Measurements from ENCODE around the gene PTGFRN.

DNA sequence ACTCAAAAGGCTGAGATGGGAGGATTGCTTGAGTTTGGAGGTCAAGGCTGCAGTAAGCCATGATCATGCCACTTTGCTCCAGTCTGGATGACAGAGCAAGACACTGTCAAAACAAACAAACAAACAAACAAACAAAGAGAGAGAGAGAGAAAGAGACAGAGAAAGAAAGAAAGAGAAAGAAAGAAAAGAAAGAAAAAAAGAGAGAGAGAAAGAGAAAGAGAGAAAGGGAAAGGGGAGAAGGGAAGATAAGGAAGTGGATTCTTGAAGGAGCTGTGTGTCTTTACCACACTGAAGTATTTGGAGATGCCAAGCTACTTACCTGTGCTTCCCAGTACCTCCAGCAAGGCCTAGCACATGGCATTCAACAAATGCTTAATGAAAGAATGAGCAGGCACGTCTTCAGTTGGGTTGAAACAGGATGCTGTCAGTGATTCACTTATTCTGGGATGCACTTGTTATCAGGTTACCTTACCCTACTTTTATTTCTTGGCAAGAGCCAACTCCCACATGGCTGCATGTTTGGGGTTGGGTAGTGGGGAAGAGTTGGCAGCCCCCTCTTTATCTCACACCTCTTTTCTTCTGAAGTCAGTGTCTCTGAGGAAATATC is 120.7 kb downstream of the PTGFRN start:
- TF ChIP-seq FOXA1 (IDR thresholded peaks at IDR 0.05): no peak
- no peak for TF ChIP-seq FOXM1 (IDR thresholded peaks at IDR 0.05; ENCODE audit: borderline replicate concordance)
- TF ChIP-seq ARNT (IDR thresholded peaks at IDR 0.05): no peak
- TF ChIP-seq CTBP1 (IDR thresholded peaks at IDR 0.05; ENCODE audit: borderline replicate concordance): no peak
- TF ChIP-seq SP1 (IDR thresholded peaks at IDR 0.05): no peak
- TF ChIP-seq LEF1 (IDR thresholded peaks at IDR 0.05; ENCODE audit: borderline replicate concordance): no peak
- TF ChIP-seq FOXK2 (IDR thresholded peaks at IDR 0.05): no peak
- TF ChIP-seq, protein P1, sequence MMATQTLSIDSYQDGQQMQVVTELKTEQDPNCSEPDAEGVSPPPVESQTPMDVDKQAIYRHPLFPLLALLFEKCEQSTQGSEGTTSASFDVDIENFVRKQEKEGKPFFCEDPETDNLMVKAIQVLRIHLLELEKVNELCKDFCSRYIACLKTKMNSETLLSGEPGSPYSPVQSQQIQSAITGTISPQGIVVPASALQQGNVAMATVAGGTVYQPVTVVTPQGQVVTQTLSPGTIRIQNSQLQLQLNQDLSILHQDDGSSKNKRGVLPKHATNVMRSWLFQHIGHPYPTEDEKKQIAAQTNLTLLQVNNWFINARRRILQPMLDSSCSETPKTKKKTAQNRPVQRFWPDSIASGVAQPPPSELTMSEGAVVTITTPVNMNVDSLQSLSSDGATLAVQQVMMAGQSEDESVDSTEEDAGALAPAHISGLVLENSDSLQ (IDR thresholded peaks at IDR 0.05): no peak
- TF ChIP-seq BHLHE40 (IDR thresholded peaks at IDR 0.05; ENCODE audit: borderline replicate concordance): no peak
- TF ChIP-seq ELF4 (IDR thresholded peaks at IDR 0.05): no peak

Data from HEK293T (cell line).